Esophagus squamous epithelium (tissue), 5 donors: ENCODE results near the gene PSENEN. TPM values are rescaled to one million over a fixed set of nuclear protein-coding genes. Genes with fewer than 3 reads are reported as not detected.

ENCODE experiments used
- DNase-seq: peaks from one replicate; lab custom pipeline; 2025; lab: John Stamatoyannopoulos, UW
- H3K27ac ChIP-seq, 4 donors: fragments of 200-600 bp; sonication (generic); one replicate each; pipeline ENCODE4 v1.5.1; 2016 to 2019; ENCODE audit warnings: mild to moderate bottlenecking in 1 of 4
- H3K27me3 ChIP-seq, 4 donors: fragments of 200-600 bp; sonication (generic); 1 replicate in 3 of 4; 2 replicates in 1 of 4; pipeline versions ENCODE4 v1.5.1 to v1.6.0; 2017 to 2021; ENCODE audit warnings: antibody characterized with exemption in 1 of 4
- H3K36me3 ChIP-seq, 3 donors: fragments of 200-600 bp; sonication (generic); one replicate each; pipeline ENCODE4 v1.5.1; 2016 to 2019
- H3K4me1 ChIP-seq, 3 donors: fragments of 200-600 bp; sonication (generic); one replicate each; pipeline ENCODE4 v1.5.1; 2017 to 2019
- H3K4me3 ChIP-seq, 4 donors: fragments of 200-600 bp; sonication (generic); 1 replicate in 3 of 4; 2 replicates in 1 of 4; pipeline ENCODE4 v1.5.1; 2016 to 2019; ENCODE audit warnings: mild to moderate bottlenecking in 2 of 4, moderate library complexity in 1 of 4
- H3K9me3 ChIP-seq, 3 donors: fragments of 200-600 bp; sonication (generic); one replicate each; pipeline ENCODE4 v1.5.1; 2016 to 2019
- POLR2A ChIP-seq, 4 donors: fragments of 450-650 bp; IDR thresholded peaks; one replicate each; pipeline ENCODE4 v1.6.1; 2017; ENCODE audit warnings: antibody characterized with exemption in 4 of 4, mild to moderate bottlenecking in 4 of 4, moderate library complexity in 3 of 4
- whole genome bisulfite sequencing, 2 donors: methylation state at CpG; one replicate each; pipeline ENCODE4 v1.1.5; 2018; 5-methylcytosine and 5-hydroxymethylcytosine counted together
- intact Hi-C: fragments of 100-400 bp; cut with DNase I; formaldehyde crosslinking; loops from one replicate; pipeline ENCODE4 v1.15.0; 2022
- total RNA-seq, 4 donors: library from RNA; depleted of rRNA; stranded (reverse); fragments of >200 nt; gene quantifications; one replicate each; pipeline ENCODE4 v1.1.0, GENCODE V29; 2016
- TF ChIP-seq, protein P1 (sequence below), 6 experiments: fragments of 450-650 bp in 4 of 6; fragments of 200-600 bp in 2 of 6; sonication (generic) in 2 of 6; IDR thresholded peaks; one replicate each; pipeline ENCODE4 v1.5.1; 2016 to 2019; ENCODE audit warnings: antibody characterized with exemption in 6 of 6, mild to moderate bottlenecking in 4 of 6, moderate library complexity in 4 of 6
- donor health status: DM: yes; HTN: yes; CAD: no.

Gene PSENEN
- total RNA-seq, 4 donors from 2014 or later: 23.3 to 33.9 (median 32.3) TPM

DNA sequence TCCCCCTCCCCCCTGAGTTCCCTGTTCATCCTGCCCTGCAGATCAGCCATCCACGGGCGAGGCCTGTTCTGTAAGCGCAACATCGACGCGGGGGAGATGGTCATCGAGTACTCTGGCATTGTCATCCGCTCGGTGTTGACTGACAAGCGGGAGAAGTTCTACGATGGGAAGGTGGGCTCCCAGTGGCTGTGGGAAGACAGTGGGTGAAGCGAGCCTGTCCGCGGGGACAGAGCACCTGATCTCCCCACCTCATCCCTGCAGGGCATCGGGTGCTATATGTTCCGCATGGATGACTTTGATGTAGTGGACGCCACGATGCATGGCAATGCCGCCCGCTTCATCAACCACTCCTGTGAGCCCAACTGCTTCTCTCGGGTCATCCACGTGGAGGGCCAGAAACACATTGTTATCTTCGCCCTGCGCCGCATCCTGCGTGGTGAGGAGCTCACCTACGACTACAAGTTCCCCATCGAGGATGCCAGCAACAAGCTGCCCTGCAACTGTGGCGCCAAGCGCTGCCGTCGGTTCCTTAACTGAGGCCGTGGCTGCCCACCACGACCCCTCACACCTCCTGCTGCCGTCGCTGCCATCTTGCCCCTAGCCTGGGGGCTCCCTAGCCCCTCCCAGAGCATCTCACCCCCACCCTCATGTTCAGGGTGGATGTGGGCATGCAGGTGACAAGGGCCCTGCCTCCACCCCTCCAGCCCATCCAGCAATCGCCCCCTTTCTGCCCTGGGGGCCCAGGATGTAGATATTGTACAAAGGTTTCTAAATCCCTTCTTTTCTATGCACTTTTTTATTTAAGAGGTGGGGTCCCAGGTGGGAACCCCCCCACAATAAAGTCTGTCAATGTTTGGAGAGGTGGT is 7.2 kb upstream of the PSENEN start:
- intact Hi-C loops: no loop called here
- 86 to 90% methylated on average over 16 to 22 of the region's 37 CpGs for WGBS, 2 donors
- TF ChIP-seq, protein P1, sequence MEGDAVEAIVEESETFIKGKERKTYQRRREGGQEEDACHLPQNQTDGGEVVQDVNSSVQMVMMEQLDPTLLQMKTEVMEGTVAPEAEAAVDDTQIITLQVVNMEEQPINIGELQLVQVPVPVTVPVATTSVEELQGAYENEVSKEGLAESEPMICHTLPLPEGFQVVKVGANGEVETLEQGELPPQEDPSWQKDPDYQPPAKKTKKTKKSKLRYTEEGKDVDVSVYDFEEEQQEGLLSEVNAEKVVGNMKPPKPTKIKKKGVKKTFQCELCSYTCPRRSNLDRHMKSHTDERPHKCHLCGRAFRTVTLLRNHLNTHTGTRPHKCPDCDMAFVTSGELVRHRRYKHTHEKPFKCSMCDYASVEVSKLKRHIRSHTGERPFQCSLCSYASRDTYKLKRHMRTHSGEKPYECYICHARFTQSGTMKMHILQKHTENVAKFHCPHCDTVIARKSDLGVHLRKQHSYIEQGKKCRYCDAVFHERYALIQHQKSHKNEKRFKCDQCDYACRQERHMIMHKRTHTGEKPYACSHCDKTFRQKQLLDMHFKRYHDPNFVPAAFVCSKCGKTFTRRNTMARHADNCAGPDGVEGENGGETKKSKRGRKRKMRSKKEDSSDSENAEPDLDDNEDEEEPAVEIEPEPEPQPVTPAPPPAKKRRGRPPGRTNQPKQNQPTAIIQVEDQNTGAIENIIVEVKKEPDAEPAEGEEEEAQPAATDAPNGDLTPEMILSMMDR (IDR thresholded peaks at IDR 0.05): no peak
- no peak for TF ChIP-seq POLR2A (IDR thresholded peaks at IDR 0.05)

DNA sequence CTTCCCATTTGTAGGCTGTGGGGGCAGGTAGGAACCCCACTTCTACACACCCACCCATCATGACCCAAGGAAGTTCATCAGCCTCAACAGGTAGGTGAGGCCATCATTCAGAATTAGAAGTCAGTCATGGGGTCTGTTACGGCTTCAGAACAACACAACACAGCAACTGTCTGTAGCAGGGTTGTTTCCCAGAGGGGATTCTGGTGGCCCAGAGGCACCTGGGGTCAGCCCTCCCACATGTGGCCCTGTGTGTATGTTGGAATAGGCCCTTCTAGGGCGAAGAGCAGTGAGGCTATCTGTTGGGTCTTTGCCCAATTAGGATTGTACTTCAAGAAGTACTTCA is 6.6 kb upstream of the PSENEN start:
- H3K4me1 ChIP-seq: peaks cover 13 to 44% (median 15%) of the 10 kb centered on the region in 3 donors
- intact Hi-C loops: no loop called here
- H3K27me3 ChIP-seq: no peaks in the 10 kb centered on the region
- TF ChIP-seq, protein P1 (IDR thresholded peaks at IDR 0.05): no peak
- no peak for TF ChIP-seq POLR2A (IDR thresholded peaks at IDR 0.05)
- no peaks in the 10 kb centered on the region for H3K9me3 ChIP-seq
- DNase-seq: no peak
- peaks cover 22 to 67% (median 32%) of the 10 kb centered on the region in 3 donors for H3K36me3 ChIP-seq
- no peak overlapping the region for H3K4me3 ChIP-seq
- WGBS, 2 donors: 92 to 100% methylated on average over 1 to 2 of the region's 2 CpGs
- H3K27ac ChIP-seq: no peak overlapping the region

More for the DNA sequence above, 7.2 kb upstream of the PSENEN start:
- no peak for DNase-seq
- no peaks in the 10 kb centered on the region for H3K27me3 ChIP-seq
- H3K4me1 ChIP-seq: peaks cover 13 to 39% (median 15%) of the 10 kb centered on the region in 3 donors
- no peak overlapping the region for H3K27ac ChIP-seq
- H3K36me3 ChIP-seq: peaks cover 27 to 73% (median 38%) of the 10 kb centered on the region in 3 donors
- H3K4me3 ChIP-seq: no peak overlapping the region
- no peaks in the 10 kb centered on the region for H3K9me3 ChIP-seq

DNA sequence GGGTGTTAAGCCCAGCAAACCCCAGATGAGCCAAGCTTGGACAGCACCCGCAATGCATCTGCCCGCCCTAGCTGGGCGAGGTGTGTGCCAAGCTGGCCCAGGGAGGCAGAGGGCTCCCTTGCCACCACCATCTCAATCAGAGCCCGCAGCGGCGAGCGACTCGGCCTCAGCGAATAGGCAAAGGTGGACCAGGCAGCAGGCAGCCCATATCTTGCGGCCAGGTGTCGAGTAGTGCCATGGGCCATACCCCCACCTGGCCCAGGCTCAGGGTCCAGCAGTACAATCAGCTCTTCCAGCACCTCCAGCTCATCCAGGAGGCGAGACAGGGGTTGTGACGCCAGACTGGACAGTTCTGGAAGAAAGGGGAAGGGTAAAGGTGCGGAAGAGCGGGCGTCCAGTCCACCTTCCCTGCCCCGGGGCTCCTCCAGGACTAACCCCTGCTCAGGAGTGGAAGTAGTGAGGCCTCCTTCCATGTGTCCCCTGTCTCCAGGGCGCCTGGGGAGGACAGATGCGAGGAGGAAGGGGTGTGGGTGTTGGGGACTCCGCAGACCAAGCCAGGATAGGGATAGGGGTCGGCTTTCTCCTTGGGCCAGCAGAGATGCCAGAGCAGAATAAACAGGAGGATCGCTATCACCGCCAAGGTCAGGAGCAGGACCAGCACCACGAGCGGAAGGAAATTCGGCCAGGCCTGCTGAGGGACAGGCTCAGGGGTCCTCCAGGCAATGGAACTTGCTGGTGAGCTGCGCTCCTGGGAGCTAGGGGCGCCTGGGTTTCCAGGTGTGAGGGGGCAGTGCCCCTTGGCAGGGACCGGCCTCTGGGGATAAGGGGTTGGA is 6.0 kb upstream of the PSENEN start:
- intact Hi-C loops: no loop called here
- no peaks in the 10 kb centered on the region for H3K9me3 ChIP-seq
- peak overlapping the region; percentile 61 to 92 (median 82) for H3K27ac ChIP-seq
- H3K27me3 ChIP-seq: no peaks in the 10 kb centered on the region
- DNase-seq: no peak
- 80 to 87% methylated on average over 1 to 9 of the region's 29 CpGs for WGBS, 2 donors
- H3K4me1 ChIP-seq: peaks cover 19 to 50% (median 21%) of the 10 kb centered on the region in 3 donors
- TF ChIP-seq, protein P1 (IDR thresholded peaks at IDR 0.05): no peak
- no peak for TF ChIP-seq POLR2A (IDR thresholded peaks at IDR 0.05)
- peaks cover 18 to 61% (median 27%) of the 10 kb centered on the region in 3 donors for H3K36me3 ChIP-seq
- H3K4me3 ChIP-seq: peak overlapping the region; percentile 46 to 74 (median 60)

DNA sequence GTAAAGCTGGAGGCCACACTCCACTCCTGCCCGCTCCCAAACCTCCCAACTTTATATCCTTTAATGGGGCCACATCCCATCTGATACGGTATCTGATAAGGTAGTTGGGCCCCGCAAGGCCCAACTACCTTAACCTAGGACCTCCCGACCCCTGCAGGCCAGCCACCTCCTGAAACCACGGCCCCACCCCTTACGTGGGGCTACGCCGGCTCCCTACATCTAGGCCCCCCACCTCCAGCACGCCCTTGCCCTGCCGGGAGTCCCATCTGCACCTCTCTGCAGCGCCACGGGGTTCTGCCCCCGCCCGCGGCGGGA is 5.4 kb upstream of the PSENEN start:
- Histone ChIP-seq H3K9me3 (no peaks in the 10 kb centered on the region), H3K27ac (peak overlapping the region; percentile 61 to 92 (median 82)), H3K36me3 (peaks cover 15 to 55% (median 27%) of the 10 kb centered on the region in 3 donors), H3K27me3 (no peaks in the 10 kb centered on the region), H3K4me1 (peaks cover 20 to 53% (median 22%) of the 10 kb centered on the region in 3 donors), H3K4me3 (peak overlapping the region; percentile 46 to 74 (median 60))
- DNase-seq: no peak
- 7 to 8% methylated on average over 3 to 4 of the region's 16 CpGs for WGBS, 2 donors
- intact Hi-C loops: no loop called here
- TF ChIP-seq, protein P1 (IDR thresholded peaks at IDR 0.05): no peak
- TF ChIP-seq POLR2A (IDR thresholded peaks at IDR 0.05): no peak
